ENCODE measurements around the gene C11orf24. TPM values are rescaled to one million over a fixed set of nuclear protein-coding genes. Genes with fewer than 3 reads are reported as not detected.
"Not testable (repeated sequence)": the region's sequence is repeated elsewhere in the genome, so short reads cannot be mapped to it uniquely, and the experiment has no call there.

C11orf24 gene
- total RNA-seq, 1 donor, result 8.6 TPM

- DNase-seq (ENCODE audit: low read depth in 2 of 3, low spot score in 2 of 3), result no peak
Measured at GRCh38 chr11:68300076-68300830, 28.5 kb upstream of the C11orf24 start.

- not testable (repeated sequence) for DNase-seq (ENCODE audit: low read depth in 2 of 3, low spot score in 2 of 3)
Measured at GRCh38 chr11:68299517-68299879, 27.7 kb upstream of the C11orf24 start.

GRCh38 chr11:68298659-68299516 is 27.1 kb upstream of the C11orf24 start:
- no peak for DNase-seq (ENCODE audit: low read depth in 2 of 3, low spot score in 2 of 3)

- DNase-seq (ENCODE audit: low read depth in 2 of 3, low spot score in 2 of 3), result peak; percentile 63 to 75 (median 71)
Measured at GRCh38 chr11:68297812-68298658, 26.3 kb upstream of the C11orf24 start.

GRCh38 chr11:68297494-68297811 is 25.7 kb upstream of the C11orf24 start:
- no peak for DNase-seq (ENCODE audit: low read depth in 2 of 3, low spot score in 2 of 3)

GRCh38 chr11:68297052-68297378 is 25.2 kb upstream of the C11orf24 start:
- DNase-seq (ENCODE audit: low read depth in 2 of 3, low spot score in 2 of 3), result no peak

- DNase-seq (ENCODE audit: low read depth in 2 of 3, low spot score in 2 of 3), result no peak
Measured at GRCh38 chr11:68296344-68297051, 24.7 kb upstream of the C11orf24 start.

GRCh38 chr11:68295940-68296339 is 24.2 kb upstream of the C11orf24 start:
- no peak for DNase-seq (ENCODE audit: low read depth in 2 of 3, low spot score in 2 of 3)

- DNase-seq (ENCODE audit: low read depth in 2 of 3, low spot score in 2 of 3), result no peak
Measured at GRCh38 chr11:68295271-68295670, 23.5 kb upstream of the C11orf24 start.

- no peak for DNase-seq (ENCODE audit: low read depth in 2 of 3, low spot score in 2 of 3)
Measured at GRCh38 chr11:68293708-68294107, 21.9 kb upstream of the C11orf24 start.

GRCh38 chr11:68289456-68289855 is 17.7 kb upstream of the C11orf24 start:
- DNase-seq (ENCODE audit: low read depth in 2 of 3, low spot score in 2 of 3), result no peak

GRCh38 chr11:68287419-68287818 is 15.6 kb upstream of the C11orf24 start:
- peak in 1 of 3 donors; percentile 22 for DNase-seq (ENCODE audit: low read depth in 2 of 3, low spot score in 2 of 3)

GRCh38 chr11:68284588-68284987 is 12.8 kb upstream of the C11orf24 start:
- not testable (repeated sequence) for DNase-seq (ENCODE audit: low read depth in 2 of 3, low spot score in 2 of 3)

GRCh38 chr11:68282861-68283230 is 11.1 kb upstream of the C11orf24 start:
- DNase-seq (ENCODE audit: low read depth in 2 of 3, low spot score in 2 of 3), result no peak

GRCh38 chr11:68282141-68282860 is 10.5 kb upstream of the C11orf24 start:
- DNase-seq (ENCODE audit: low read depth in 2 of 3, low spot score in 2 of 3), result peak in 2 of 3 donors; percentile 69 to 84

GRCh38 chr11:68279676-68280075 is 7.9 kb upstream of the C11orf24 start:
- DNase-seq (ENCODE audit: low read depth in 2 of 3, low spot score in 2 of 3), result no peak

GRCh38 chr11:68276861-68277260 is 5.1 kb upstream of the C11orf24 start:
- DNase-seq (ENCODE audit: low read depth in 2 of 3, low spot score in 2 of 3), result no peak

GRCh38 chr11:68275721-68276507 is 4.1 kb upstream of the C11orf24 start:
- DNase-seq (ENCODE audit: low read depth in 2 of 3, low spot score in 2 of 3), result no peak

- no peak for DNase-seq (ENCODE audit: low read depth in 2 of 3, low spot score in 2 of 3)
Measured at GRCh38 chr11:68274306-68274705, 2.5 kb upstream of the C11orf24 start.

Data from hematopoietic multipotent progenitor cell (in vitro differentiated cells).